GM18867 (cell line): ENCODE results near the gene SP140.
"Not testable (repeated sequence)": the region's sequence is repeated elsewhere in the genome, so short reads cannot be mapped to it uniquely, and the experiment has no call there.

Experiments
- ATAC-seq: cut with Tn5 transposase; IDR thresholded peaks from one replicate; pipeline ENCODE4 v1.9.1; 2021; ENCODE audit warnings: mild to moderate bottlenecking, moderate library complexity; ENCODE audit not compliant: unreplicated experiment

SP140 gene

GRCh38 chr2:230324503-230324902, 99.0 kb downstream of the SP140 start:
- no peak for ATAC-seq

DNA sequence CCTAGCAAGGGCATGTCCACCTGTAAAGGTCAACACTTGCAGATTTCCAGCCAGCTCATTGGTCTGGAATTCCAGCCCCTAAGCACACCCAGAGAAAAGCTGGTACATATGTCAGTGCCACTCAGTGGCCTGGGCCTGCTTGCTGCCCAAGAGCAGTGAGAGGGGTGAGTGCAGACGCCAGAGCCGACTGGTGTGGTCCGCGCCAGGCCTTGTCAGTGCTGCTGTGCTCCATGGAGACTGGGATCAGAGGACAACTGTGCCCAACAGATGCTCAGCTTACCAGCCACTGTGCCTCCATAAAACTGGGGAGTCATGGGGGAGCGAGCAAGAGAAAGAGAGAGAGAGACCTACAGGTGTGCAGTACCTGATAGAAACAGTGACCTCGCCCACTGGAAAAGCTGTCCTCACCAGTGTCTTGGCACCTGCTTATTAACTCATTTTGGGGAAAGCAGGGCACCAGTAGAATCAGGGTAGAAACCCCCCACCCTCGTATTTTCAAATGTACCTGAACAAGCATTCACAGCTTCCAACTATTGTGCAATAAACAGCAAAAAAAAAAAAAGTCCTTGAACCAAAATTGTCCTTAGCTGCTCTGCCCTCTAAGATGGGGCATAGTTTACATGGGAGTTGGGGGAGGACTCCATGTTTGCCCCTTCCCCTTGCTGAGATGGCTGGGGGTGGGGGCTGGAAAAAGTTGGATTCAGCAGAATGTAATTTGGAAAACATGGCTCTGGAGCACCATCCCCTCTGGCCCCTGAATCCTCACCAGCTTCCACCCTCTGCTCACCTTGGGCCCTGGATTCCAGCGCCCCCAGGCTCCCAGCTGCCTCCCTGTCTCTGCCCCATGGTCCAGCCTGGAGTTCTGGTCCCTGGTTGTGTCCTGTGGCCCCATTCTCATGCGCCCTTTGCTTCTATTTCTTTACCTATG, 100.0 kb downstream of the SP140 start:
- ATAC-seq = no peak

- ATAC-seq = peak; percentile 91
Observed at GRCh38 chr2:230326453-230327417, 101.2 kb downstream of the SP140 start, which contains the start of gene SP140L. TSS of gene SP140L (plus strand) at chr2:230327193. CDS start at chr2:230327270, 77 bp downstream.

- peak; percentile 74 for ATAC-seq
Observed at GRCh38 chr2:230327418-230328154, 102.0 kb downstream of the SP140 start.

DNA sequence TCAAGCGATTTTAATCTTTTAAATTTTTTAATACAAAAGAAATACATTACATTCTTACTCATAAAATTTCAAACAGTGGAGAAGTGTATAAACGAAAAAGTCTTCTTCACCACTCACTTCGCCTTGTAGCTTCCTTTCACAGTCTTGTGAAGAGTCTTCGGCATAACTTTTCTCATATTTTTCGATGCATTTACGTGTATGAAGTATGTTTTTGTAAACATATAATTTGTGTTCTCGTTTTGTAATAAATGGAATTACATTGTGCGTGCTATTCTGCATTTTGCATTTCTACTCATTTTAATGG, 102.6 kb downstream of the SP140 start:
- no peak for ATAC-seq

GRCh38 chr2:230329946-230330605, 104.5 kb downstream of the SP140 start:
- no peak for ATAC-seq

DNA sequence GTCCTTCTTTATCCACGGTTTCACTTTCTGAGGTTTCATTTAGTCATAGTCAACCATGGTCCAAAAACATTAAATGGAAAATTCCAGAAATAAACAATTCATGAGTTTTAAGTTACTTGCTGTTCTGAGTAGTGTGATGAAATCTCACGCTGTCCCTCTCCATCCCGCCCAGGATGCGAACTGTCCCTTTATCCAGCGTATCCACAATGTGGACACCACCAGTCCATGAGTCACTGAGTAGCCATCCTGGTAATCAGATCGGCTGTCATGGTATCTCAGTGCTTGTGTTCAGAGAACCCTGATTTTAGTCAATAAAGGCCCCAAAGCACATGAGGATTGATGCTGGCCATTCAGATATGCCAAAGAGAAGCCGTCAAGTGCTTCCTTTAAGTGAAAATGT, 105.2 kb downstream of the SP140 start:
- no peak for ATAC-seq

DNA sequence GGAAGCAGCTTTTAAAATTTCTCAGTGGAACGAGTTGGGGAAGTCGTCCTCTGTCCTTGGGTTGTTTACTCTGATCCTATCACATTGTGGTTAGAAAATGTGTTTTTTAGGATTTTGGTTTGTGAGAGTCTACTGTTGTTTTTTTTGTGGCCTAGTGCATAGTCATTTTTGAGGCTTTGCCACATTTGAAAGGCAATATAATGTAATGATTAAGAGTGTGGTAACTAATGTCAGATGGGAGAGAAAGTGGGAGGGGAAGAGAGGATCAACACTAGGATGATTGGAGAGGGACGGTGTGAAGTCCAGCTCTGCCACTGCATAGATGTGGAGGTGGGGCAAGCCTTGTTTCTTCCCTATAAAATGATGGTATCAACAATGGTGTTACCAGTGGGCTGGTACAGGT, 109.9 kb downstream of the SP140 start:
- ATAC-seq = no peak

DNA sequence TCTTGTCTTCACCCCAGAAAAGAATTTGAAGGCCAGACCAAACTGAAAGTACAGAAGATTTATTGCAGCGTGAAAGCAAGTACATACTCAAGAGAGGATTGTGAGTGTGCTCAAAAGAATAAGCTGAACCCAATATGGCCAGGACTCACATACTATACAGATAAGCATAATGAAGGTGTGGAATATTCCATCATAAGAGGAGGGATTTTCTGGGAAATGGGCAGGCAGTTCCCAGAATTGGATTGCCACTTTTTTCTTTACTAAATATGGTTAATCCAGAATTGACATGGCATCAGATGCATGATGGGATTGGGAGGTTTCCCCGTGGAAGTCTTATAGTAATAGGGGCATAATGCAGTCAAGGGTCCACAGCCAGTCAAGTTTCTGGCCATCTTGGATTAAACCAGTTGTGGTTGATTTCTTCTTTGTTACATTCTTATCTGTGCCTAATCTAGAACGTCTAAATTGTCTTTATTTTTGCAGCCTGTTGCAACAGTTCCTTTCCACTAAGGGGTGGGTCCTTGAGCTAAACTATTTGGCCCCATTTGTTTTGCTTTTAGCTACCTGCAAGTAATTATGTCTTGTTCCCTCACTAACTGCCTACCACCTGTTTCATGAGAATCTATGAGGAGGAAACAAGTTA, 110.4 kb downstream of the SP140 start:
- ATAC-seq = no peak

DNA sequence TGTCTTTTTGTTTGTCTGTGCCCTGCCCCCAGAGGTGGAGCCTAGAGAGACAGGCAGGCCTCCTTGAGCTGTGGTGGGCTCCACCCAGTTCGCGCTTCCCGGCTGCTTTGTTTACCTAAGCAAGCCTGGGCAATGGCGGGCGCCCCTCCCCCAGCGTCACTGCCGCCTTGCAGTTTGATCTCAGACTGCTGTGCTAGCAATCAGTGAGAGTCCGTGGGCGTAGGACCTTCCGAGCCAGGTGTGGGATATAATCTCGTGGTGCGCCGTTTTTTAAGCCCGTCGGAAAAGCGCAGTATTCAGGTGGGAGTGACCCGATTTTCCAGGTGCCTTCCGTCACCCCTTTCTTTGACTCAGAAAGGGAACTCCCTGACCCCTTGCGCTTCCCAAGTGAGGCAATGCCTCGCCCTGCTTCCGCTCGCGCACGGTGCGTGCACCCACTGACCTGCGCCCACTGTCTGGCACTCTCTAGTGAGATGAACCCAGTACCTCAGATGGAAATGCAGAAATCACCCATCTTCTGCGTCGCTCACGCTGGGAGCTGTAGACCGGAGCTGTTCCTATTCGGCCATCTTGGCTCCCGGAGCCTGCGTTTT, 116.5 kb downstream of the SP140 start:
- ATAC-seq = not testable (repeated sequence)

- ATAC-seq = not testable (repeated sequence)
Observed at GRCh38 chr2:230343041-230343624, 117.6 kb downstream of the SP140 start.

- ATAC-seq = no peak
Observed at GRCh38 chr2:230343747-230344146, 118.2 kb downstream of the SP140 start.

GRCh38 chr2:230346465-230346864, 120.9 kb downstream of the SP140 start:
- ATAC-seq = no peak

DNA sequence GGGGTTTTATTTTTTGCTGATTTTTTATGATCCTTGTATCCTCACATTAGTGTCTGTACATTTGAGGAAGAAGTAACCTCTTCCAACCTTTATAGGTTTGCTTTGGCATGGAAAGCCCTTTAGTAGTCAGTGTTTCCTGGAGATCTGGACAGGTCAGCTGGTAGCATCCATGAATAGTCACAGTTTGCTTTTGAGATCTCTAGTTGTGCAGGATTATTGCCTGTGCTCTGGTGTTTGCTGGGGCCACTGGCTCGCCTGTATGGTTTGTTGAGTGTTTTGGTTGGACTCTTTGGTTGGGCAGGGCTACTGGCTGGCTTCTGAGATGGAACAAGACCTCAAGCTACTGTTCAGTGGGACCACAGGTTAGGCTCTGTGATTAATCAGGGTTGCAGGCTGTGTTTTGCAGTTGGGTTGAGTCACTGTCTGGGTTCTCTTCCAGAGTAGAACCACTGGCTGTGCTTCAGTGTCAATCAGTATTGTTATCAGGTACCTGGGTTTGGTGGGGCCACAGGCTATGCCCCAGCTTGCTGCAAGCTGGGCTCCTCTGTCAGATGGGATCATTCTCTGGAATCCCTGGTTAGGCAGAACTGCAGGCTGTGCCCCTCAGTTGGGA, 121.5 kb downstream of the SP140 start:
- ATAC-seq = no peak

DNA sequence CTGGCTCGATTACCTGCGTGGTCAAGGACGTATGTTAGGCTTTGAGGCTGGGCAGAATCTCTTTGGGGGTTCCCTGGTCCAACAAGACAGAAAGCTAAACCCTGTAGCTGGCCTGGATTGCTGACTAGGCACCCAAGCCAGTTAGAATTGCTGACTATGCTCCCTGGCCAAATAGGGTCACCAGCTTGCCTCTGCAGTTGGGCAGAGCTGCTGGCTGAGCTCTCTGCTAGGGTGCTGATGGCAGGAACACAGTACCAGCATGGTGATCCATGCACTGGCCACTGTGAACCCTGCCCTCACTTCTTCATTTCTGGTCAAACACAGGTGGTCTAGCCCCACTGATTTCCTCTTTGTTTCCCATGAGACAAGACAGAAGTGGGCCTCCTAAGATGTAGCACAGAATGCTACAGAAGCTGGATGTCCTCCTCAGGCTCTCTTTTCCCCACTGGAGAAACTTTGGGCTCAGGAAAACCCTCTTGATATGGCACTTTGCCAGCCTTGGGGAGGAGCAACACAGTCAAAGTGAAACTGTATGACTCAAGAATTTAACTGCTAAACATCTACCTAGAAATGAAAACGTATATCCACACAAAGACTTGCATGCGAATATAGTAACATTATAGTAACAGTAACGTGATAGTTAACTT, 122.2 kb downstream of the SP140 start:
- ATAC-seq = peak; percentile 45

- no peak for ATAC-seq
Observed at GRCh38 chr2:230348787-230349186, 123.3 kb downstream of the SP140 start.

GRCh38 chr2:230356084-230356483, 130.5 kb downstream of the SP140 start:
- no peak for ATAC-seq

DNA sequence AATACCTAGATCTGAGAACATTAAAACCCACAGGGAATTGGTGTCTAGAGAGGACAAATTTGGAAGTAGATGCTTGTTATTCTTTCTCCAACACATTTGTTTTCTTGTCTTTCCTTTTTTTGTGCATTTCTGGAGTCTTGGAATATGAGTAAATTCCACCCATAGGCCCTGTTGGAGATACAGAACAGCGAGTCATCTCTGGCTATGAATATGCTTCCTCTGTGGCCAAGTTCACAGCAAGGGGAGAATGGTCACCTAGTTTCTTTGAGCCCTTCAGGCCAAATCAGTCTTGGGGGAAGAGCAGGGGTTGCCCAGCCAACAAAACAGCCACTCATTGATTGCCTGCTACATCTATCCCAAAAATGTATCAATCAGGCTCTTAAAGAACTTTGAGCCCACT, 132.8 kb downstream of the SP140 start:
- ATAC-seq = no peak
